Inflammatory macrophage (primary cell): ENCODE measurements around the gene GALNT2.

Experiments
- DNase-seq, 2 donors: peaks; one replicate each; pipeline ENCODE4 v3.0.0-alpha.2; 2020 to 2022

GALNT2 gene

DNA sequence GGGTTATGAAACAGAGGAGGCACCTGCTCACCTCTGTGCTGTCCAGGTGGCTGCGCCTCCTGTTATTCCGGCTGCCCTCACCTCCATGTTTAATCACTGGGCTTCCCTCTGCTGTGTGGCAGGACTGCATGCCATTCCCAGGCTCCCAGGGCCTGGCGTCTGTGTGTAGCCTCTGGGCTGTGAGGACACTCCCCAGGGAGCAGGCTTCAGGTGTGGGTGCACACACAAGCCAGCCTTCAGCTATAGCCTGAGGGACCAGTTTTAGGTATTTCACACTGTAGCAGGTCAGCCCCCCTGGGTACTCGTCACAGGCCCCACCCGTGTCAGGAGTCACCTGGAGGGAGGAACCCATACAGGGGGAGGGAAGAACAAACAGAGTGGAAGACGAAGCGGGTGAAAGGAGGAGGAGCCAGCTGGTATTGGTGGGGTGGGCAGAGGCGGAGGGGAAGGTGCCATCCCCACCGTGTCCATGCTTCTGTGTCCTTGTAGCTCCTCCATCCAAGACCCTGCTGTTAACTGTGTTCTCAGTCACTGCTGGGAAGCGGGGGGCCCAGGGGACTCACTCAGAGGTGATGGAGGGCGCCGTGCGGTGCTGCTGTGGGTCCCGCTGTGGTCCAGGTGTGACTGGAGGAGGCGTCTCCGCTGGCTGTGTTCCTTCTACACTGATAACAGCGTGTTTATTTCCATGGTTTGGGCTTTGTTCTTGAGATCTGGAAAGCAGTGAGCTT lies 200.5 kb downstream of the GALNT2 start:
- no peak for DNase-seq

DNA sequence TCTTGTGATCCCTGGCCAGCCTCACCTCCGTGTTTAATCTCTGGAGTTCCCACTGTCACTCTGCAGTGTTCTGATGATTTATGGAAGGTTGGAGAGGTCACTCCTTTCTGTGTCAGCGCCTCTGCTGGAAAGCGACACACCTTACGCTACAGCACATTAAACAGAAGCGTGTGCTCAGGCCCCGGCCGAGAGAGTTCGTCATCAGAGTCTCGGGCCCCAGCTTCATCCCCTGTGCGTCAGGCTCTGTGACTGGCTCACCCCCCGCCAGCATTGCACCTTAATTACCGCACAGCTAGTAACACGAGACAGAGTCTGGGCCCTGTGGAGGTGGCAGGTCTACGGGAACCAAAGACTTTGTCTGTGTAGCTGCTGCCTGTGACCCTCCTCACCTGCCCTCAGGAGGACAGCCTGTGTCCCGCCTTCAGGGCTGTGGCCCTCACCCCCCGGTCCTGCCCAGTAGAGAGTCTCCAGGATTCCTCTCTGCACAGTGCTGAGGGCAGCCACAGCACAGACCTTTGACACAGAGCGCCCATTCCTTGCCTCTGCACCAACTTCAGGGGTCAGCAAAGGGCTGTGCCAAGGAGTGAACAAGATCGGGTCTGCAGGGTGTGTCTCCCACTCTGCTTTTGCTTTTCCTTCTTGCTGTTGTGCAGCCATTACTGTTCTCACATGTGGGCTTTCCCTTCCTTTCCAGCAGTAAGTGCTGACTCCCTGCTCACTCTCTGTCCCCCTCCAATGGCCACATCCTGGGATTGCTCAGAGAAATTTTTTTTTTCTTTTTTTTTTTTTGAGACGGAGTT lies 201.5 kb downstream of the GALNT2 start:
- DNase-seq = peak; percentile 55 to 57

DNA sequence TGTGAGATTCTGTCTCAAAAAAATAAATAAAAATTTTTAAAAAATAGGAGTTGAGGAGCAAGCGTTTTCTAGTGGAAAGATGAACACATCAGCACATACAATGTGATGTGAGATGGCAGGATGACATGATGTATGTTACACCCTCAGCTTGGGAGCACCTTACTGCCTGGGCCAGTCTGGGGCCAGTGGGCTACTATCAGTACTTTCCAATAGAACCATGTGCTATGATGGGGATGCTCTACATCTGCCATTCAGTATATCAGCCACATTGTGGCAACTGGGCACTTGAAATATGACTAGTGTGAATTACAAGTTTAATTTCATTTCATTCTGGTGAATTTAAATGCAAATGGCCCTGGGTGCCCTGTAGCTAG lies 203.1 kb downstream of the GALNT2 start:
- no peak for DNase-seq

DNA sequence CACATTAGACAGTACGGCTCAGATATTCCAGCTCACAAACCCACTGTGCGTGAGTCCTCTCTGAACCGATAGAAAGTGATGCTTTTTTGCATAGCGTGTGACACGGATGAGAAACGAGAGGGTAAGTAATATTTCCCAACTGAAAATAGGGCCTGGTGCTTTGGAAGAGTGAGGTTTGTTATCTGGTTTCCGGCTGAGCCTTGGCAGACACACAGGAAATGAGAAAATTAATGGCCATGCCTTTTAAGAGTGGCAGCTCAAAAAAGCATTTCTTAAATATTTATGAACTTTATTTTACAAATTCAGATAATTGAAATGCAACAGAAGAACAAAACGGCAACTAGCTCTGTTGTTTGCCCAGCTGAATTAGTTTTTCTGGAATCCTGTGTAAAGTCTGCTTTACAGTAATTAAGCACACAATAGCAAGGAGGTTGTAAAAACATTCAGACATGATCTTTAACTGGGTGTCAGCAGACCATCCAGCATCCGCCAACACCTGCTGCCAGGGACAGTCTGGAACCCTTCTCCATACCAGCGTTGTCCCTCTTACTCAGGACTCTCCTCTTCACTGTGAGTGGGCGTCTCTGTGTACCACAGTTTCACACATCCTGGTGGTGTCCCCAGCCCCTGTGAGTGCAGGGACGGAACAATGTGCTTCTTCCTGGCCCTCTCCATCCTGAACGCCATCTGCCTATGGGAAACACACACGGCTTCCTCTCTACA lies 203.7 kb downstream of the GALNT2 start:
- DNase-seq = no peak

DNA sequence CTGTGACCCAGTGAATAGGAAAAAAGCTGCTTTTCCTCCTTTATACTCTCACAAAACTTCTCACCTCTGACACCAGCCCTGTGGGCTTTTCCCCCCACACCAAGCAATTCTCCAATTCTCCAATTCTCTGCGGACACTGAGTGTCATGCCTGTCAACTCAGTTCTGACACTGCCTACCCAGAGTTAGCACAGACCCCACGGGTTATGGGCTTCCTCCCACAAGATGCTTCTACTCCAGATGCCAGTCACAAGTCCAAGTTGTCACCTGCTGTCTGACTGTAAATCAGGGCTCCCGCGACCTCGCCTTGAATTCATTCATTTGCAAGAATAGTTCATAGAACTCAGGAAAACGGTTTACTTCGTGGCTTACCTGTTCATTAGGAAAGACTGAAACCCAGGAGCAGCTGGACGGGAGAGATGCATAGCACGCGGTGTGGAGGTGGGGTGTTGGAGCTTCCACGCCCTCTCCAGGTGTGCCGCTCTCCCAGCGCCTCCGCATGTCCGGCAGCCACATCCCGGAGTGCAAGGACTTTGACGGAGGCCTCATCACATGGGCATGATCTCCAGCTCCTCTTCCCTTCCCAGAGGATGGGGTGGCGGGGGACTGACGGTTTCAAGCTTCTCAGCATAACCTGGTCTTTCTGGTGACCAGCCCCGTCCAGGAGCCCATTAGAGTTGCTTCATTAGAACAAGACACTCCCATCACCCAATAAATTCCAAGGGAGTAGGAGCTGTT lies 204.4 kb downstream of the GALNT2 start:
- no peak for DNase-seq

DNA sequence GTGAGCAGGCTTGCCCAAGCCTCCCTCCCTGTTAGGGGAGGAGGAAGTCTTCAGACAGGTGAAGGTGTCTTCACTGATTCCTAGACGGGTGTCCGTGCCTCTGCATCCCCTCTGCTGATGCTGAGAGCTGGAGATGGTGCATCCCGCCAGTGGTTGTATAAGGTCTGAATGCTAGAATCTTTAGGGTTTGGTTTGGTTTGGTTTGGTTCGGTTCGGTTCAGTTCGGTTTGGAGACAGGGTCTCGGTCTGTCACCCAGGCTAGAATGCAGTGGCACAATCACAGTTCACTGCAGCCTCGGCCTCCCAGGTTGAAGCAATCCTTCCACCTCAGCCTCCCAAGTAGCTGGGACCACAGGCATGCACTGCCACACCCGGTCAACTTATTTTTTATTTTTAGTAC lies 205.5 kb downstream of the GALNT2 start:
- no peak for DNase-seq

DNA sequence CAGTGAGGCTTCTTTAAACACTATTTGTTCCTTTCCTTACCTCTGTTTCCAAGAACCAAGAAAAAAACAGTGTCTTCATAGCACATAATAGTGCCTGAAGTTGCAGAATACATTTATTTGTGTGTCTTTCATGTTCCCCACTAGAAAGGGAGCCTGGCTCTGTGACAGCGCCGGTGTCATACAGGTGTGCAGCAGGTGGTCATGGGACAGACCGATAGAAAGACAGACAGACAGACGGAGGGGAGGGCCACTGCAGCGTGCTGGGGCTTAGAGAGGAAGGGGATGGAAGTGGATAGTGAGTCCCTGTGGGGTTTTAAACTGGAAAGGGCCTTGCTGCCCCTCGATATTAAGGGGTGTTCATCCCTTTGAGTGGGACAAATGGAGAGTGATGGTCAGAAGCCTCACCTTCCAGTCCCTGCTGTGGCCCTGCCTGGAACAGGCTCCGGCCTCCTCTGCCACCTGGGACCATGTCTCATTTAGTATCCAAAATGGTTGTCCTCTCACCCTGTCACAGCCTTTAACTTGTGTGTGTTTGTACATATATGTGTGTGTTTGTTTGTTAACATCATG lies 206.2 kb downstream of the GALNT2 start:
- DNase-seq = no peak

DNA sequence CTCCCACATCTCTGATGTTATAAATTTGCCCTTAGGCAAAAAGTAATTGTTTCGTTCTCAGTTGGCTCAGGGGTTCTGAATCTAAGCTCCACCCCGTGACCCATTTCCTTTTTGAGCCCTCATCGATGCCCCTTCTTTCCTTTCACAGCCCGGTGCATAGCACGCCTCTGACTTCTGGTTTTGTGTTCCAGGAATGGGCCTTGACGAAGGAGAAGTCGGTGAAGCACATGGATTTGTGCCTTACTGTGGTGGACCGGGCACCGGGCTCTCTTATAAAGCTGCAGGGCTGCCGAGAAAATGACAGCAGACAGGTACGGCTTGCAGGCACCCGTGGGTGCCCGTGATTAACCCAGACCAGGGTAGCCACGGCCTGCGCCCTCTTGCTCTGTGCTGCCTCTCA lies 207.2 kb downstream of the GALNT2 start:
- DNase-seq = no peak

DNA sequence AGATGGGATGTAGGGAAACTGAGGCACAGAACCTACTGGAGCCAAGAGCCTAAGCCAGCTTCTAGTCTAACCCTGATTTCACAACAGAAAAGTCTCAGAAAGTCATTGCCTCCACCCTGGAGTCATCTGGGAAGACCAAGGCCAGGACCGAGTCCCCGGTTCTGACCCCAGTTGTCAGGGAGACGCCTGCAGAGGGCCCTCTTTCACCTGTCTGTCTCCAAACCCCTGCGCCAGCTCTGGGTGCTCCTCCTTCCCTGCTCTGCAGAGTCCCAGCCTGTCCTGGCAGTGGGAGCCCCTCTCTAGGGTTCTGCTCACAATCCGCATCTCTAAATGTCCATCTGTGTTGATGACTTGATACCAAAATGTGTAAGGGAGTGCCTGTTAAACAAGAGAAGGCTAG lies 209.4 kb downstream of the GALNT2 start:
- DNase-seq = no peak

DNA sequence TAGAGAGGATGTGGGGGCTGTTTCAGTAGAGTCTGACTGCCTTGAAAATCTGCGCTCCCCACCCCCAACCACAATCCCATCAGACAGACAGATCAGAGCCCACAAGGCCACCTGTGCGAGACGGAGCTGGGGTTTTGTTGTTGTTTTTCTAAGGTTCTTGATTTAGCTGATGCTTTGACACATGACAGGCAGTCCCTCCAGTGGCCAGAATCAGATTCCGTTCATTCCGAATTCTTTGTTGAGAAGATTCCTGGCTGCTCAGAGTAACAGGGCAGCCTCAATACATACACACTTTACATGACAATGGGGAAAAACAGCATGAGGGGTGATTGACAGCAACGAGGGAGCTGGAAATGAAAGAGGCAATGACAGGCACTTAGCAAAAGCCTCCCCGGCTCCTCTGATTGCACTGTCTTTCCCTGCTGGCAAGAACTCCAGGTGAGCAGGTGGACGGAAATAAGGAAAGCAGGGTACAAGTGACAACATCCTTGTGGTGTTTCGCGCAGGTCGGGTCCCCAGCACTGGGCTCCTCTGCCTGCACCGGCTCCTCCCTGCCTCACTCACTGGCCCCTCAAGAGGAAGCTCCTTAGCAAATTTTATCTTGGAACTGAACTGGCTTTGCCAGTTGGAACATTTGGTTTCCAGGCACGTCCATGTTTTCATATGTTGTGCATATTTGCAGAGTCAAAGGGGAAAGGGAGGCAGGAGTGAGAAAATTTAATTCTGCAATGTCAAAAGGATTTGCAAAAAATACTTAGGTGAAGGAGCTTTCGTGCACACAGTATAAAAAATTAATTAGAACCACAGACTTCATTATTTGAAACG lies 210.4 kb downstream of the GALNT2 start:
- no peak for DNase-seq

DNA sequence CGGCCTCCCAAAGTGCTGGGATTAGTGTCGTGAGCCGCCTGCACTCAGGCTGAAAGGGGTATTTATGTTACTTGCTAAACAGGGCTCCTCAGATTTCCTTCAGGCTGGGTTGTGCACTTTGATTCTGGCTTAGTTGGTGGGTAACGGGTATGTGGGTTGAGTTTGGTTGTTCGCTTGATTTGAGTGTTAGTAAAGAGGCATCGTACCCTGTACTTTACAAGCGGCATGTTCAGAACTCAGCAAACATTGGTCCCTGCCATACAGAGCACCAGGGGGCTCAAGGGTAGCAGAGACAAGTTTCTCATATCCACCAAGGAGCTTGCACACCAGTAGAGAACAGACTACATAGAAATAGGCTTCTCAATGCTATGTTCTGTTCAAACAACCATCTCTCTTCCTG lies 211.3 kb downstream of the GALNT2 start:
- DNase-seq = no peak

DNA sequence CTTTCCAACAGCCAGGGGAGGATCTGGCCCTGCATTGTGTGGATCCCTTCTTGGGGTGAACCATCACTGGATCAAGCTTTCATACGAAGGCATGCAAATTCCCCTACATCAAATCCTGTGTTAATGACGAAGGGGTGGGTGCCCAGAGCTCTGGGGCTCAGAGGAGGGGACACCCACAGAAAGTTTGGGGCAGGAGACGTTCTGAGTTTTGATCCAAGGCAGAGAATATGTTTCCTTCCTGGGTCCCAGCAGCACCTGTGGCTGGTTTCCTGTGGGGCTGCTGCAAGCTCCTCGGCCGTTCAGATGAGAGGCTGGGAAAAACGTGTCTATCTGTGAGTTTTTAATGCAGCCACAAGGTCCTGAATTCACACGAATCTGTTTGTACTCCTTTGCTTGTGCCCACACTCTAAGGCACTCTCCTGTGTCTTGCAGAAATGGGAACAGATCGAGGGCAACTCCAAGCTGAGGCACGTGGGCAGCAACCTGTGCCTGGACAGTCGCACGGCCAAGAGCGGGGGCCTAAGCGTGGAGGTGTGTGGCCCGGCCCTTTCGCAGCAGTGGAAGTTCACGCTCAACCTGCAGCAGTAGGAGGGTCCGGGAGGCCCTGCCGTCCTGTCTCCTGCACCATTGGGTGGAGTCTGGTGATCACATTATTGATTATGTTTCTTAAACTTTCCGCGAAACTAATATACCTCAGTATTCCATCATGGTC lies 212.0 kb downstream of the GALNT2 start:
- DNase-seq = no peak

DNA sequence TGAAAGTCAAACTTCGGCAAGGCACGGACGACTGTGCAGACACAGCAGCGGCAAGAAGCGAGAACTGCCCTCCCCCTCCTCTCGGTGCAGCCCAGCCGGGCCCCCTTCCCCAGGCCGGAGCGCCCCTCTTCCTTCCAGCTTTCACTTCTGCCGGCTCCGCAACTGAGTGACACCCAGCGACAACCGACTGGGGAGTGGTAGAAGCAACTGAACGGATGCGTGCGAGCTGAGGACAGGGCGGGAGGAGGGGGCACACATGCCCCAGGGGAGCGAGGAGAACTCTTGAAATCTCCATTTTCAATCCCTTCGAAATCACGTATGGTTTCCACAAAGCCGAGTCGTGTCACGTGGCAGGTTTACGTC lies 212.5 kb downstream of the GALNT2 start:
- DNase-seq = no peak

DNA sequence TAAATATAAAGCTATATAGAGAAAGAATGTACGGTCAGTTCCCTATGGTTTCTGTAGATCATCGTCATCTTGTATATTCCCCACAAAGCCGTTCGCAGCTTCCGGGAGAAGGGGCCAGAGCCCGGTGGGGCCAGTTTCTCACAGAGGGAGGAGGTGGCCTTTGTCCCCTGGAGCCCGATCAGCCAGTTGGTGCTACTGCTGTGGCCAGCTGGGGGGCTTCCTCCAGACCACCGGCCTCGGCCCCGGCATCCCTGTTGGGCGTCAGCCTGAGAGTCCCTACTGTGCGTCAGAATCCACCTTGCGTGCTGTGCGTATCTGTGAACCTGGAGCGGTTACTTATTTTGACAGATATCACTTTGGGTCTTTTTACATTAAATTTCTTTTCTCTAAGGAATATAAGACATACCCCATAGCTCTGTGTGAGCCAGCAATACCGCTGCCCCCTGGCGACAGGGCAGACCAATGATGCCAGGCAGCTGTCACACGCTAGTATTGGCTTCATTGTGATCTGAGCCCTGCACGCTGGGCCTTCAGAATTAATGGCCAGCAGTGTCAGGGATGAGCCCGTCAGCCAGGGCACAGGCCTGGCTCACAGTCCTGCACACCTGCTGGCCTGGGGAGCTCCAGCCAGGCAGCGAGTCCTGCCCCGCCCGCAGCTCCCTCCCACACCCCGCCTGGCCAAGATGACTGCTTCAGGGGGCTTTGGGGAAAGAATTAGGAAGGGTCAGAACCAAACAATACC lies 213.2 kb downstream of the GALNT2 start:
- no peak for DNase-seq

DNA sequence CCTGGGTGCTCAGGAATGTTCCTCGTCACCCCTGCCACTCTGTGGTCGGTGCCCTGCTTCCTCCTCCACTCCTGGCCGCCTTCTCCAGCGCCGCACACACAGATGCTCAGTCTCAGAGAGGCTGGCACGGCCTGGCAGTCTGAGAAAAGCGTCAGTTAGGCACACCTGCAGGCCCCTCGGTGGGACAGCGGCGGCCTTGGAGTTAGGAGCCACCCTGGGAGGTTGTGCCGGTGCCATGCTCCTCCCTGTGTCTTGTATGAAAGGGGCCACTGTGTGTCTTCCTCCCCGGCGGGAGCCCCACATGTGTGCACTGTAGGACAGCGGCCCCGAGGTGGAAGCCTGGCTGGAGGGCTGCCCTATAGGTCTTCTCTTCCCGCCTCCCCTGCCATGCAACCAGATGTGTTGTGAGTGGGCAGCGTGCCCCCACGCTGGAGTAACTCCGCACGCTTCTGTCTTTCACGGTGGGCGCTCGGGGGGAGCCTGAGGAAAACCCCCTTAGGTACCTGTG lies 213.9 kb downstream of the GALNT2 start:
- DNase-seq = no peak

DNA sequence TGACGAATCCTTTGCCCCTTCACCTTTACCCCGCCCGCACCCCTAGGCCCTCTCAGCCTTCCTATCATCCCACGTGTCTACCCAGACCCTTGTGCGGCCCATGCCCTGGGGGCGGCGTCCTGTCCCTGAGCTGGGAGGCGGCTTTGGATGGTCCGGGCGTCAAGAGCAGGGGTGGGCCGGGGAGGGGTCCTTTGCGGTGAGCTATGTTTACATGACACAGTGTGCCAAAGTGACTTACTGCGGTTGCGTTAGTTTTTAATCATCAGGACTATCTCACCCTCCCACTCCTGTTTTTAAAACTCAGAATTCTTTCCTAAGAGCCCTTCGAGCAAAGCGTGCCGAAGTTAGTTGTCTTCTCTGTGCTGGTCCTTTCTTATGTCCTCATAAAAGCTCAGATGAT lies 214.5 kb downstream of the GALNT2 start:
- no peak for DNase-seq

DNA sequence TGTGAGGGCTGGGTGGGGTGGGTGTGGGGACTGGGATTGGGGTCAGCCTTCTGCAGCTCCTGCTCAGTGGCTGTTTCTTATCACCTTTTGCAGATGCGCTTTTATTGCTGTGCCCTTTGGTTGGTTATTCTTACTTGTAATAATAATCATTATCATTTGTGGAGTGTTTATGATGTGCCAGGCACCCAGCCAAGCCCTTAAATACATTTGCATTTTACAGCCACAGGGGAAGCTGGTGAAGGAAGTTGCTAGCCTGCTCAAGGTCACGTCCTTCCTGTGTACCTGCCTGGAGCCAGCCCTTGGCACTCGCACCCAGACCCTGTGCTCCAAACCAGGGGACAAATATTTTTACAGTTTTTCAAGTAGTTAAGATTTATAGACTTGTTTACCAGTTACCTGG lies 215.1 kb downstream of the GALNT2 start:
- no peak for DNase-seq

DNA sequence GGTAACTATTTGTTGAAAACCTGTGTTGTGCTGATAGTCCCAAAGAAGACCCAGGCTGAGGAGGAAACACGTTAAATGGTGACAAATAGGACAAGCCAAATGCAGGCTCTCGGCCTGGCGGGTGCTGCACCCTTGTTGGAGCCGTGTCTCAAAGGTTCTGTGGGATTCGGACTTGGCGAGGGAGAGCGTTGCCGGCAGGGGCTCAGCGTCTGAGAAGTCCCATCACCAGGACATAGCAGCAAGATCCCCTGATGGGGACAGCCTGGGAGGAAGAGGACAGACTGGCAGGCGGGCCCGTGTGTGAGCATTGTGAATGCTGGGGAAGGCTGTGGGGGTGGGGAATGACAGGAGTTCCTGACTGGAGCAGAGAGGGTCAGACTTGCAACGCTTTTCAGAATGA lies 216.6 kb downstream of the GALNT2 start:
- DNase-seq = no peak

DNA sequence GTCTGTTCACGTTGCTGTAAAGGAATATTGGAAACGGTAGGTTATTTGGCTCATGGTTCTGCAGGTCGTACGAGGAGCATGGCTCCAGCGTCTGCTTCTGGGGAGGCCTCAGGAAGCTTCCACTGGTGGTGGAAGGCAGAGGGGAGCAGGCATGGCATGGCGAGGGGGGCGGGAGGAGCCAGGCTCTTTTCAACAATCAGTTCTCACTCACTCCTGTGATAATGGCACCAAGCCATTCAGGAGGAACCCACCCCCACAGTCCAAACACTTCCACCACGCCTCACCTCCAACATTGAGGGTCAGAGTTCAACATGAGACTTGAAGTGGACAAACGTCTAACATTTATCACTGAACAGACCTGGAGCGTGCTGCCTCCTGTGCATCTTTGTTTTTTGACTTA lies 217.9 kb downstream of the GALNT2 start:
- DNase-seq = no peak

DNA sequence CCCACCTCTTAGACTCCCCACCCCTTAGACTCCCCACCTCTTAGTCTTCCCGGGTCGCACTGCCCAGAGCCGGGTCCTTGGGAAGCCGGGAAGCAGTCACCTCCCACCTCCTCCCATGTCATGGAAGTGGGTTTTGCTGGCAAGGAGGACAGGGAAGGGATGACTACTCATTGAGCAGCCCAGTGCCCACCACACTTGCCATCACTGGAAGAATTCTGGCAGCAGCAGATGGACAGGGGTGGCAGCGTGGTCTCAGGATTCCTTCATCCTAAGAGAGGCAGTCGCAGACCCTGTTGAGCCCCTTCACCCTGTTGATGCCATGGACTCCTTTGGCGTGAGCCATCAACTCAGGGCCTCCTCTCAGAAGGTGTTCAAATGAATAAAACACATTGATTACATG lies 218.3 kb downstream of the GALNT2 start:
- no peak for DNase-seq
